Ovary (tissue), 3 donors: ENCODE measurements around the gene GPR183.

Experiments used
- CTCF ChIP-seq, 3 donors: fragments of 450-650 bp in 2 of 3; fragments of 200-600 bp in 1 of 3; IDR thresholded peaks; one replicate each; pipeline versions ENCODE4 v1.5.1 to v1.8.0; 2016 to 2022; ENCODE audit warnings: antibody characterized with exemption in 3 of 3, mild to moderate bottlenecking in 1 of 3
- POLR2A ChIP-seq: fragments of 450-650 bp; IDR thresholded peaks from one replicate; pipeline ENCODE4 v1.6.1; 2017; ENCODE audit warnings: antibody characterized with exemption, mild to moderate bottlenecking, moderate library complexity
- donor health status: DM: no; HTN: no; CAD: no.

- TF ChIP-seq CTCF (IDR thresholded peaks at IDR 0.05) (no peak), POLR2A (no peak)
These were observed 51.9 kb downstream of the GPR183 start for GRCh38 chr13:99255271-99255670.
